Omental fat pad (tissue), 4 donors: ENCODE measurements around the gene ATAD3C. TPM values are rescaled to one million over a fixed set of nuclear protein-coding genes. Genes with fewer than 3 reads are reported as not detected.
"Not testable (repeated sequence)": the region's sequence is repeated elsewhere in the genome, so short reads cannot be mapped to it uniquely, and the experiment has no call there.

Source experiments
- ATAC-seq: fragments of 150-250 bp; one replicate; pipeline ENCODE4 v1.9.1; 2016; ENCODE audit warnings: mild to moderate bottlenecking, moderate library complexity; ENCODE audit not compliant: low FRiP score
- DNase-seq: peaks from one replicate; pipeline ENCODE4 v3.0.0-alpha.2; 2019; ENCODE audit warnings: low spot score
- CTCF ChIP-seq, 3 donors: fragments of 450-650 bp; IDR thresholded peaks; one replicate each; pipeline ENCODE4 v1.5.1; 2016 to 2017; ENCODE audit warnings: antibody characterized with exemption in 3 of 3, mild to moderate bottlenecking in 3 of 3, moderate library complexity in 2 of 3
- total RNA-seq, 4 donors: library from RNA; depleted of rRNA; stranded (reverse); fragments of >200 nt; gene quantifications; one replicate each; pipeline ENCODE4 v1.1.0, GENCODE V29; 2016

Gene ATAD3C
- total RNA-seq, 4 donors from 2014 or later = 0.69 to 3.5 (median 2.4) TPM; not detected in 1

- DNase-seq (no peak), ATAC-seq (no peak)
- TF ChIP-seq CTCF (IDR thresholded peaks at IDR 0.05) = no peak
These were observed 7.3 kb upstream of the ATAD3C start for GRCh38 chr1:1442069-1442770.

- not testable (repeated sequence) for ATAC-seq, DNase-seq
These were observed 2.9 kb upstream of the ATAD3C start for GRCh38 chr1:1446631-1447030.

- not testable (repeated sequence) for ATAC-seq, DNase-seq
These were observed 1.1 kb downstream of the ATAD3C start for GRCh38 chr1:1450616-1451015.

- no peak for TF ChIP-seq CTCF (IDR thresholded peaks at IDR 0.05)
- DNase-seq (no peak), ATAC-seq (no peak)
These were observed 2.3 kb downstream of the ATAD3C start for GRCh38 chr1:1451696-1452364.

GRCh38 chr1:1452365-1452739 lies 2.9 kb downstream of the ATAD3C start:
- not testable (repeated sequence) for DNase-seq, ATAC-seq

- ATAC-seq = no peak
- DNase-seq = no peak
- no peak for TF ChIP-seq CTCF (IDR thresholded peaks at IDR 0.05)
These were observed 3.4 kb downstream of the ATAD3C start for GRCh38 chr1:1452882-1453281.

GRCh38 chr1:1454286-1455056 lies 5.0 kb downstream of the ATAD3C start:
- ATAC-seq, DNase-seq: not testable (repeated sequence)

GRCh38 chr1:1455366-1455884 lies 5.9 kb downstream of the ATAD3C start:
- ATAC-seq (no peak), DNase-seq (no peak)
- no peak for TF ChIP-seq CTCF (IDR thresholded peaks at IDR 0.05)

GRCh38 chr1:1455934-1456333 lies 6.4 kb downstream of the ATAD3C start:
- ATAC-seq, DNase-seq: not testable (repeated sequence)

- DNase-seq, ATAC-seq: not testable (repeated sequence)
These were observed 7.3 kb downstream of the ATAD3C start for GRCh38 chr1:1456683-1457255.

GRCh38 chr1:1459156-1459555 lies 9.7 kb downstream of the ATAD3C start:
- not testable (repeated sequence) for DNase-seq, ATAC-seq

GRCh38 chr1:1459711-1460110 lies 10.2 kb downstream of the ATAD3C start:
- not testable (repeated sequence) for DNase-seq, ATAC-seq
